Ectodermal cell (in vitro differentiated cells): Measurements from ENCODE around the gene CENPO.

Experiments used
- H3K27ac ChIP-seq: 2 replicates; pipeline ENCODE4 v1.7.0; 2013; ENCODE audit warnings: mild to moderate bottlenecking, low read depth, low read length; ENCODE audit not compliant: insufficient read depth, poor library complexity, severe bottlenecking
- H3K27me3 ChIP-seq: 2 replicates; pipeline ENCODE4 v1.7.0; 2013; ENCODE audit warnings: mild to moderate bottlenecking, low read length; ENCODE audit not compliant: insufficient read depth, control insufficient read depth, poor library complexity, severe bottlenecking
- H3K36me3 ChIP-seq: one replicate; pipeline ENCODE4 v1.7.0; 2013; ENCODE audit warnings: low read length; ENCODE audit not compliant: control insufficient read depth, insufficient read depth
- H3K4me1 ChIP-seq: one replicate; pipeline ENCODE4 v1.7.0; 2013; ENCODE audit warnings: low read length; ENCODE audit not compliant: control insufficient read depth, insufficient read depth
- H3K4me3 ChIP-seq: 2 replicates; pipeline ENCODE4 v1.7.0; 2013; ENCODE audit warnings: low read depth, low read length, control low read depth; ENCODE audit not compliant: insufficient read depth
- H3K9me3 ChIP-seq: 2 replicates; pipeline ENCODE4 v1.7.0; 2013; ENCODE audit warnings: mild to moderate bottlenecking, low read length, moderate library complexity; ENCODE audit not compliant: control insufficient read depth
- WGBS, 2 experiments: methylation state at CpG; one replicate each; pipeline ENCODE4 v1.1.7; 2013; ENCODE audit warnings: missing lambda C conversion rate in 2 of 2; 5-methylcytosine and 5-hydroxymethylcytosine counted together

The CENPO gene

GRCh38 chr2:24857746-24858145 is 64.5 kb downstream of the CENPO start:
- WGBS, 2 experiments: 92 to 93% methylated on average over 6 of the region's 6 CpGs
- Histone ChIP-seq H3K27ac (no peak overlapping the region), H3K36me3 (no peaks in the 10 kb centered on the region), H3K9me3 (no peaks in the 10 kb centered on the region), H3K4me1 (no peaks in the 10 kb centered on the region), H3K27me3 (no peaks in the 10 kb centered on the region), H3K4me3 (no peak overlapping the region)

GRCh38 chr2:24858996-24859395 is 65.8 kb downstream of the CENPO start:
- H3K27ac ChIP-seq: no peak overlapping the region
- no peak overlapping the region for H3K4me3 ChIP-seq
- 94 to 96% methylated on average over 13 of the region's 13 CpGs for whole genome bisulfite sequencing, 2 experiments
- no peaks in the 10 kb centered on the region for H3K36me3 ChIP-seq
- no peaks in the 10 kb centered on the region for H3K4me1 ChIP-seq
- H3K9me3 ChIP-seq: no peaks in the 10 kb centered on the region
- no peaks in the 10 kb centered on the region for H3K27me3 ChIP-seq

- Histone ChIP-seq H3K36me3 (no peaks in the 10 kb centered on the region), H3K4me1 (no peaks in the 10 kb centered on the region), H3K9me3 (no peaks in the 10 kb centered on the region), H3K27me3 (no peaks in the 10 kb centered on the region), H3K4me3 (no peak overlapping the region), H3K27ac (no peak overlapping the region)
- WGBS, 2 experiments: 93 to 97% methylated on average over 15 of the region's 15 CpGs
These were observed 66.9 kb downstream of the CENPO start for GRCh38 chr2:24859968-24860600.

- Histone ChIP-seq H3K4me1 (no peaks in the 10 kb centered on the region), H3K9me3 (no peaks in the 10 kb centered on the region), H3K36me3 (no peaks in the 10 kb centered on the region), H3K4me3 (no peak overlapping the region), H3K27me3 (no peaks in the 10 kb centered on the region), H3K27ac (no peak overlapping the region)
- 90 to 93% methylated on average over 7 of the region's 7 CpGs for WGBS, 2 experiments
These were observed 67.4 kb downstream of the CENPO start for GRCh38 chr2:24860631-24861030.

- Histone ChIP-seq H3K27me3 (no peaks in the 10 kb centered on the region), H3K4me1 (no peaks in the 10 kb centered on the region), H3K9me3 (no peaks in the 10 kb centered on the region), H3K4me3 (no peak overlapping the region), H3K36me3 (no peaks in the 10 kb centered on the region), H3K27ac (no peak overlapping the region)
- 91 to 93% methylated on average over 11 of the region's 11 CpGs for WGBS, 2 experiments
These were observed 68.3 kb downstream of the CENPO start for GRCh38 chr2:24861500-24861899.

- Histone ChIP-seq H3K4me1 (no peaks in the 10 kb centered on the region), H3K27ac (no peak overlapping the region), H3K4me3 (no peak overlapping the region), H3K36me3 (peaks cover 3% of the 10 kb centered on the region), H3K9me3 (no peaks in the 10 kb centered on the region), H3K27me3 (no peaks in the 10 kb centered on the region)
- 87 to 100% methylated on average over 3 of the region's 3 CpGs for WGBS, 2 experiments
These were observed 70.4 kb downstream of the CENPO start for GRCh38 chr2:24863641-24864040.

- Histone ChIP-seq H3K27me3 (no peaks in the 10 kb centered on the region), H3K36me3 (peaks cover 3% of the 10 kb centered on the region), H3K9me3 (no peaks in the 10 kb centered on the region), H3K27ac (no peak overlapping the region), H3K4me3 (no peak overlapping the region), H3K4me1 (peaks cover 7% of the 10 kb centered on the region)
- WGBS, 2 experiments: 88 to 93% methylated on average over 6 of the region's 6 CpGs
These were observed 73.7 kb downstream of the CENPO start for GRCh38 chr2:24866946-24867345.

GRCh38 chr2:24870440-24870839 is 77.2 kb downstream of the CENPO start:
- Histone ChIP-seq H3K4me3 (no peak overlapping the region), H3K27me3 (no peaks in the 10 kb centered on the region), H3K36me3 (peaks cover 3% of the 10 kb centered on the region), H3K9me3 (no peaks in the 10 kb centered on the region), H3K4me1 (peaks cover 17% of the 10 kb centered on the region), H3K27ac (no peak overlapping the region)
- 91 to 94% methylated on average over 5 of the region's 5 CpGs for WGBS, 2 experiments

- Histone ChIP-seq H3K4me3 (no peak overlapping the region), H3K27me3 (no peaks in the 10 kb centered on the region), H3K4me1 (peaks cover 17% of the 10 kb centered on the region), H3K36me3 (peaks cover 3% of the 10 kb centered on the region), H3K27ac (peak overlapping the region; percentile 44), H3K9me3 (no peaks in the 10 kb centered on the region)
- WGBS, 2 experiments: 84% methylated on average over 15 to 16 of the region's 16 CpGs
These were observed 77.9 kb downstream of the CENPO start for GRCh38 chr2:24870891-24871705.

- Histone ChIP-seq H3K9me3 (no peaks in the 10 kb centered on the region), H3K4me3 (no peak overlapping the region)
- WGBS, 2 experiments: 93 to 94% methylated on average over 12 of the region's 12 CpGs
These were observed 78.7 kb downstream of the CENPO start for GRCh38 chr2:24871852-24872333.

More at GRCh38 chr2:24871852-24872333, 78.7 kb downstream of the CENPO start:
- Histone ChIP-seq H3K4me1 (peaks cover 17% of the 10 kb centered on the region), H3K27me3 (no peaks in the 10 kb centered on the region), H3K36me3 (peaks cover 3% of the 10 kb centered on the region), H3K27ac (no peak overlapping the region)
